NCI-H2196 (cell line): Measurements from ENCODE around the gene RPL13.

ENCODE experiments used
- DNase-seq: peaks from one replicate; lab custom pipeline; 2025; ENCODE audit not compliant: unreplicated experiment; lab: John Stamatoyannopoulos, UW

RPL13 gene

GRCh38 chr16:89560378-89561141 lies at the start of gene RPL13:
TSS of gene RPL13 (plus strand) at chr16:89560682. CDS start at chr16:89560960, 278 bp downstream.
- peak; percentile 82 for DNase-seq

- no peak for DNase-seq
Measured at GRCh38 chr16:89511374-89511773, 49.1 kb upstream of the RPL13 start.

- no peak for DNase-seq
Measured at GRCh38 chr16:89512453-89512852, 48.0 kb upstream of the RPL13 start.

- no peak for DNase-seq
Measured at GRCh38 chr16:89517128-89517527, 43.4 kb upstream of the RPL13 start.

GRCh38 chr16:89519881-89520280 lies 40.6 kb upstream of the RPL13 start:
- no peak for DNase-seq

- no peak for DNase-seq
Measured at GRCh38 chr16:89522287-89522686, 38.2 kb upstream of the RPL13 start.

GRCh38 chr16:89523680-89524344 lies 36.7 kb upstream of the RPL13 start:
- no peak for DNase-seq

- DNase-seq = no peak
Measured at GRCh38 chr16:89525146-89525913, 35.2 kb upstream of the RPL13 start.

GRCh38 chr16:89529097-89529496 lies 31.4 kb upstream of the RPL13 start:
- no peak for DNase-seq

GRCh38 chr16:89530401-89531381 lies 29.8 kb upstream of the RPL13 start:
- DNase-seq = no peak

- no peak for DNase-seq
Measured at GRCh38 chr16:89531821-89532526, 28.5 kb upstream of the RPL13 start.

- no peak for DNase-seq
Measured at GRCh38 chr16:89534252-89534756, 26.2 kb upstream of the RPL13 start.

GRCh38 chr16:89536371-89536770 lies 24.1 kb upstream of the RPL13 start:
- DNase-seq = no peak

- DNase-seq = no peak
Measured at GRCh38 chr16:89536886-89537548, 23.5 kb upstream of the RPL13 start.

- no peak for DNase-seq
Measured at GRCh38 chr16:89537549-89537925, 22.9 kb upstream of the RPL13 start.

GRCh38 chr16:89538286-89538685 lies 22.2 kb upstream of the RPL13 start:
- no peak for DNase-seq

- no peak for DNase-seq
Measured at GRCh38 chr16:89540557-89540956, 19.9 kb upstream of the RPL13 start.

GRCh38 chr16:89541792-89542191 lies 18.7 kb upstream of the RPL13 start:
- DNase-seq = no peak

GRCh38 chr16:89544113-89544512 lies 16.4 kb upstream of the RPL13 start:
- DNase-seq = no peak
